ENCODE results near the gene HOATZ. TPM values are rescaled to one million over a fixed set of nuclear protein-coding genes. Genes with fewer than 3 reads are reported as not detected.

HOATZ gene
- total RNA-seq, 1 donor from 2014 or later, result not detected

GRCh38 chr11:111537336-111537860 lies 22.8 kb downstream of the HOATZ start:
- peaks cover 12% of the 10 kb centered on the region for H3K4me1 Mint-ChIP-seq (ENCODE audit: low read depth, unreplicated experiment)
- H3K36me3 Mint-ChIP-seq (ENCODE audit: unreplicated experiment), result no peaks in the 10 kb centered on the region
- no peak overlapping the region for H3K27ac Mint-ChIP-seq (ENCODE audit: unreplicated experiment)
- no peak for DNase-seq
- no peak for TF ChIP-seq CTCF (IDR thresholded peaks at IDR 0.05; ENCODE audit: partially characterized antibody, unreplicated experiment)
- peaks cover 3% of the 10 kb centered on the region for H3K27me3 Mint-ChIP-seq (ENCODE audit: unreplicated experiment)
- peaks cover 1% of the 10 kb centered on the region for H3K9me3 Mint-ChIP-seq (ENCODE audit: unreplicated experiment)
- no peak overlapping the region for H3K4me3 Mint-ChIP-seq (ENCODE audit: unreplicated experiment)

- Mint-ChIP-seq H3K4me3 (ENCODE audit: unreplicated experiment) (no peak overlapping the region), H3K9me3 (ENCODE audit: unreplicated experiment) (peaks cover 1% of the 10 kb centered on the region), H3K27ac (ENCODE audit: unreplicated experiment) (no peak overlapping the region), H3K4me1 (ENCODE audit: low read depth, unreplicated experiment) (peaks cover 12% of the 10 kb centered on the region), H3K36me3 (ENCODE audit: unreplicated experiment) (no peaks in the 10 kb centered on the region), H3K27me3 (ENCODE audit: unreplicated experiment) (peaks cover 3% of the 10 kb centered on the region)
- no peak for TF ChIP-seq CTCF (IDR thresholded peaks at IDR 0.05; ENCODE audit: partially characterized antibody, unreplicated experiment)
- DNase-seq, result no peak
Measured at GRCh38 chr11:111538407-111539114, 24.0 kb downstream of the HOATZ start.

GRCh38 chr11:111539426-111540113 lies 25.0 kb downstream of the HOATZ start:
- H3K27ac Mint-ChIP-seq (ENCODE audit: unreplicated experiment), result no peak overlapping the region
- H3K27me3 Mint-ChIP-seq (ENCODE audit: unreplicated experiment), result peaks cover 3% of the 10 kb centered on the region
- no peak for TF ChIP-seq CTCF (IDR thresholded peaks at IDR 0.05; ENCODE audit: partially characterized antibody, unreplicated experiment)
- no peaks in the 10 kb centered on the region for H3K36me3 Mint-ChIP-seq (ENCODE audit: unreplicated experiment)
- DNase-seq, result no peak
- peaks cover under 1% of the 10 kb centered on the region for H3K9me3 Mint-ChIP-seq (ENCODE audit: unreplicated experiment)
- peak overlapping the region; percentile 76 for H3K4me3 Mint-ChIP-seq (ENCODE audit: unreplicated experiment)
- H3K4me1 Mint-ChIP-seq (ENCODE audit: low read depth, unreplicated experiment), result peaks cover 12% of the 10 kb centered on the region

GRCh38 chr11:111540114-111540936 lies 25.7 kb downstream of the HOATZ start, which contains the start of gene LAYN:
Gene LAYN, plus strand, starts transcription at chr11:111540720. Its CDS starts 124 bp downstream, at chr11:111540844.
- no peaks in the 10 kb centered on the region for H3K36me3 Mint-ChIP-seq (ENCODE audit: unreplicated experiment)
- H3K4me1 Mint-ChIP-seq (ENCODE audit: low read depth, unreplicated experiment), result peaks cover 16% of the 10 kb centered on the region
- H3K27me3 Mint-ChIP-seq (ENCODE audit: unreplicated experiment), result peaks cover 3% of the 10 kb centered on the region
- peaks cover 2% of the 10 kb centered on the region for H3K9me3 Mint-ChIP-seq (ENCODE audit: unreplicated experiment)
- DNase-seq, result peak; percentile 65
- TF ChIP-seq CTCF (IDR thresholded peaks at IDR 0.05; ENCODE audit: partially characterized antibody, unreplicated experiment), result no peak
- peak within 1 kb of the TSS; percentile 78 for H3K4me3 Mint-ChIP-seq (ENCODE audit: unreplicated experiment)
- H3K27ac Mint-ChIP-seq (ENCODE audit: unreplicated experiment), result no peak within 1 kb of the TSS
